GM08714 (cell line): ENCODE measurements around the gene IL37.
"Not testable (repeated sequence)": the region's sequence is repeated elsewhere in the genome, so short reads cannot be mapped to it uniquely, and the experiment has no call there.

Source experiments
- H3K4me3 ChIP-seq: fragments of 200-500 bp; sonication (Bioruptor generic); 2 replicates; pipeline ENCODE4 v1.5.1; 2014; ENCODE audit warnings: mild to moderate bottlenecking, low read length, inconsistent platforms
- ZNF274 ChIP-seq: IDR thresholded peaks from 2 replicates; pipeline ENCODE4 v1.6.1; 2012; ENCODE audit warnings: mild to moderate bottlenecking, low read depth, low read length

The IL37 gene

DNA sequence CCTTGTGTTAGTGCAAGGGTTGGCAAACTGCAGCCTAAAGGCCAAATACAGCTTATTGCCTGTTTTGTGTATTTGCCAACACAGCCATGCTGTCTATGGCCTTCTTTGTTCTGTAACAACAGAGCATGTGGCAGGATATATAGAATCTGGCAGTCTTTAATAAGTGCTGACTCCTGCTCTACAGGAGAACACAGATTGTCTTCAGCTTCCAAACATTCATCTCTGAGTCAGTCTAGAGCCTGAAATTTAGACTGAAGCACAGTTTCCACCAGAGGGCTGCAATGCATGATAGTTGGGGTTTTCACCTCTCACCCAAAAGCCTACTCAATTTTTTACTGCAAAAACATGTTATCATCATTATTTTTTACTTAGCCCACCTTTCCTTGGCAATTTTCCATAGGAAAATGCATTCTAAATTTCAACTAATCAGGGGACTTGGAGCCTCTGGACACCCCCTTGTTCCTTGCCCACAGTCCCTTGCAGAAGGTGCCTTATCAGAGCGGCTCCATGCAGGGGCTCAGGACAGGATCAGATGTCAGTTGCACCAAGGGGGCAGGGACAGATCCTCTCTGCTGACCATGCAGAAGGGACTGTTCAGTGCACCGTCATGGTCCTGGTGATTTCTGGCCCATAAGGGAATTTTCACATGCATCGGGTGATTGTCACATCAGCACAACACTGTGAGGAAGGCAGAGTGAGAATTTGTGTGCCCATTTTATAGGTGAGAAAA is 12.4 kb downstream of the IL37 start:
- TF ChIP-seq ZNF274, result no peak
- H3K4me3 ChIP-seq, result no peak overlapping the region

DNA sequence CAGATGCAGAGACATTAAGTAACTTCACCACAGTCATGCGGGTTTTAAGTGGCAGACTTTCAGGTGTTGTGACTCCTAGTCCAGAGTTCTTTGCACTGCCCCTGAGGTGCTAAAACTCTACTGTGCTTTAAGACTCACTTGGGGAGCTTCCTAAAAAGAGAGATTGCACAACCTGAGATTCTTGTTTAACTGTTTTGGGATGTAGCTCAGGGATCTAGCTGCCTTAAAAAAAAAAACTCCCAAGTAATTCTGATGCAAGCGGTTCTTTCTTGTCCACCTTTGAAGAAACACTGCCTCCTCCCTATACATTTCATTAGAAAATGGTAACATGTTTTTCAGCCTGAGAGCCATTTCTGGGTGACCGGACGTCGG is 13.0 kb downstream of the IL37 start:
- no peak for TF ChIP-seq ZNF274
- no peak overlapping the region for H3K4me3 ChIP-seq

DNA sequence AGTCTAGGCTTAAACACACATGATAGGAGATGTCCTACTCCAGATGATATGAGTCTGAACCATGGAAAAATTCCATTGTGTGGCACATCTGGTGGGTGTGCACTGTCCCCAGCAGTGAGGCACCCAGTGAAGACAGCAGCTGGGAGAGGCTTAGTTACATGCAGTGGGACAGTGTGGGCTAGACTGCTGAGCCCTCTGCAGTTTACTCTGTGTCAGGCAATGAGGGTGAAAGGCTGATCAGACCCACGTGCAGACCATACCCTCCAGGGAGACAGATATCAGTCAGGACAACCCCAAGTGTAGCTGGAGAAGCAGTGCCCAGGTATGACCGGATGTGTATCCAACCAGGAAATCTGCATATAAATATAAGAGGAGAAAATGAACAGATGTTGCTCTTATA is 13.4 kb downstream of the IL37 start:
- TF ChIP-seq ZNF274, result no peak
- H3K4me3 ChIP-seq, result no peak overlapping the region

DNA sequence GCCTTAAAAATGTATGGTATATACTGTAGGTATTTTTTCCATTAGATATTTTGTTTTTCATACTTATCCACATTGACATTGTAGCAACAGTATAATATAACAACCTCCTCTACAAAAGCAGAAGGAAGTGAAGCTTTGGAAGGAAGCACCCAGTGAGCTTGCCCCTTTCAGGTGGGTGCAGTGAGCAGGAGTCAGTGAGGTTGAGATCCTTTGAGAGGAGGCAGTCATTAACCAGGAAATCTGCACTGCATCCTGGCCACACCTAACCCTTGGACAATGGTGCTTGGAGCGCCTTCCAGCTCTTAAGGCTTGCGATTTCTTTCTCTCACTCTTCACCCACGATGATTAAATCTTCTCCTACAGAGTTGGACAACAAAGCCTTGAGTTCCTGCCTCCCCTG is 13.9 kb downstream of the IL37 start:
- no peak for TF ChIP-seq ZNF274
- no peak overlapping the region for H3K4me3 ChIP-seq

DNA sequence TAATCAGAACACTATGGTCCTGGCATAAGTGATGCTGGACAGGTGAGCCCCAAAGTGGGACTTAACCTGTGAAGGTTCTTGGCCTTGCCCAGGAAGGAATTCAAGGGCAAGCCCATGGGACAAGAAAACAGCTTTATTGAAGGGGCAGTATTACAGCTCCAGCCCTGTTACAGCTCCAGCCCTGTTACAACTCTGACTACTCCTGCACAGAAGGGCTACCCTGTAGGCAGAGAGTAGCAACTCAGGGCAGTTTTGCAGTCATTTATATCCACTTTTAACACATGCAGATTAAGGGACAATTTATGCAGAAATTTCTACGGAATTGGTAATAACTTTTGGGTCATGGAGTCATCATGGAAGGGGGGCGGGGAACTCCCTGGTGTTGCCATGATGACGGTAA is 15.7 kb downstream of the IL37 start:
- no peak overlapping the region for H3K4me3 ChIP-seq
- TF ChIP-seq ZNF274, result no peak

DNA sequence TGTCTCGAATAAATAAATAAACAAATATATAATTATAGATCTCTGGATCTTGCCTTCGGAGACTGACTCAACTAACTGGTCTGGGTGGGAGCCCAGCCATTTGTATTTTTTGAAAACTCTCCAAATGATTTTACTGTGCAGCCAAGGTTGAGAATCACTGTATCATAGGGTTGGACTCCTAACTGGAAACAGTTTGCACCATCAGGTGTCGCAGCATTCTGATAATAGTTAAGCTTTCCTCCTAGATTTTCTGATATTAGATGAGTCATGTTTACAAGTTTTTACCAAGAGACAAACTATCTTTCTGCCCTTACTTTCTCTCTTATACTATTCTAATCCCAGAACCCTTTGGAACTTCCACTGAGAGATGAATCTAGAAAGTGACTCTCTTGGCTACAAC is 16.8 kb downstream of the IL37 start:
- H3K4me3 ChIP-seq, result no peak overlapping the region

DNA sequence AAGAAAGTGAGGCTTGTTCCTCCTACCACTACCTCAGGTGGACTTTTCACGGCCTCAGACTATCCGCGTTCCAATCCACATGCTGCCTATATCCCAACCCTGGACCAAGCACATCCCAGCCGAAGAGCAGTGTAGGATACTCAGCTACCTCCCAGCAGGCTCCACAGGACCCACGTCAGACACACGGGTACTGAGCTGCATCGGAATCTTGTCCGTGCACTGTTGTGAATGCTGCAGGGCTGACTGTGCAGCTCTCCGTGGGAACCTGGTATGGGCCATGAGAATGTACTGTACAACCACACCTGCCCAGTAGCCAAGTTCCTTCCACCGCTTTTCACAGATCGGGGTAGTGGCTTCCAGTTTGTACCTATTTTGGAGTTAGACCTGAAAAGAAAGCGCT is 22.3 kb downstream of the IL37 start:
- no peak for TF ChIP-seq ZNF274
- H3K4me3 ChIP-seq, result no peak overlapping the region

More for the DNA sequence above, 16.8 kb downstream of the IL37 start:
- TF ChIP-seq ZNF274, result no peak

DNA sequence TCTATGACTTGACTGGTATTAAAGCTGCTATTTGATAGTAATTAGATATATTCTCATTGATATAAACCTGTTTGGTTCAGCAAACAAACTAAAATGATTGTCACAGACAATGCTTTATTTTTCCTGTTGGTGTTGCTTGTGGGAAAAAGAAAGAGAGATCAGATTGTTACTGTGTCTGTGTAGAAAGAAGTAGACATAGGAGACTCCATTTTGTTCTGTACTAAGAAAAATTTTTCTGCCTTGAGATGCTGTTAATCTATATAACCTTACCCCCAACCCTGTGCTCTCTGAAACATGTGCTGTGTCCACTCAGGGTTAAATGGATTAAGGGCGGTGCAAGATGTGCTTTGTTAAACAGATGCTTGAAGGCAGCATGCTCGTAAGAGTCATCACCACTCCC is 23.2 kb downstream of the IL37 start:
- H3K4me3 ChIP-seq, result not testable (repeated sequence)

DNA sequence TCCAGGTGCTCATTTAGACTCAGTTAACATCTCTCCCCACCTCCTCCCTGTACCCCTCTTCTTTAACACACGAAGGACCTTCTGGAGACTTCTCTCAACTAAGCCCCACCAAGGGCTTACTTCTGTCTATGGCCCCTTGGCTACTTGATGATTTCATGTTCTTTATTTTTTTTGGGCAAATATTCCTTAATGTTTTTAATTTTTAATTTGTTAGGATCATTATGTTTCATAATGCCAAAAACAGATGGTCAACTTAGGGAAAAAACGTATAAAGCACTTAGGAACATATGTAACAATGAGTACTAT is 25.9 kb downstream of the IL37 start:
- TF ChIP-seq ZNF274, result no peak
- no peak overlapping the region for H3K4me3 ChIP-seq

DNA sequence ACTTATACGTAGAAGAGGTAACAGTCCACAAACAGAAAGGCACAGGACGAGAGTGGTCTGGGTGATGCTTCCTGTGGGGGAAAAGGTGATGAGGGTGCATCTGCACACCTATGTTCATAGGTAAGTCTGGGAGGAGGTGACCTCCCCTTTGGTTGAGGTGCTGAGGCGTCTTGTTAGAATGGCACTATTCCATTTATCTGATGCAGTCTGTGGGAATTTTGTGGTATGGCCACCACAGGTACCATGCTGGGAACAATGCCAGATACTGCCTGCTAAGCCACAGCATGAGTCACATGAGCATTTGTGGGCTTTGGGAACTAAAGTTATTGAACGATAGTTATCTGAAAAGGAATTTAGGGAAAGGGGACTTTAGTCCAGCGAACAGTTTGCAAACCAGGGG is 27.9 kb downstream of the IL37 start:
- no peak overlapping the region for H3K4me3 ChIP-seq
- no peak for TF ChIP-seq ZNF274

DNA sequence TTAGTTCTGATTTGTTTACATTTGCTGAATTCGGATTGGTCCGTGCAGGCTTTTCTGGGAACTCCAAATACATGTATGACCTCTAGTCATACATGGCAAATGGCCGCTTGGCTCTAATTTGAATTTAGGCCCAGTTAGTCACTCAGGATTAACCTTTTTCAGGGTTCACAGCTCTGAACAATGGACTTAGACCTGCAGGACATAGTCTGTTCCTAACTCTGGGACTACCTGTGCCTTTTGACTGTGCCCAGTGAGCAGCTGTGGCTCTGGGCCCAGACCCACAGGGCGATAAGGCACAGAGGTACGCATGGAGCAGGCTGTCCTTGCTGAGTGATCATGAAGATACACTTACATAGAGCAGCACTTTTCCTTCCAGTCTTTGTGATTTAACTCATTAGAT is 28.5 kb downstream of the IL37 start:
- no peak for TF ChIP-seq ZNF274
- no peak overlapping the region for H3K4me3 ChIP-seq

DNA sequence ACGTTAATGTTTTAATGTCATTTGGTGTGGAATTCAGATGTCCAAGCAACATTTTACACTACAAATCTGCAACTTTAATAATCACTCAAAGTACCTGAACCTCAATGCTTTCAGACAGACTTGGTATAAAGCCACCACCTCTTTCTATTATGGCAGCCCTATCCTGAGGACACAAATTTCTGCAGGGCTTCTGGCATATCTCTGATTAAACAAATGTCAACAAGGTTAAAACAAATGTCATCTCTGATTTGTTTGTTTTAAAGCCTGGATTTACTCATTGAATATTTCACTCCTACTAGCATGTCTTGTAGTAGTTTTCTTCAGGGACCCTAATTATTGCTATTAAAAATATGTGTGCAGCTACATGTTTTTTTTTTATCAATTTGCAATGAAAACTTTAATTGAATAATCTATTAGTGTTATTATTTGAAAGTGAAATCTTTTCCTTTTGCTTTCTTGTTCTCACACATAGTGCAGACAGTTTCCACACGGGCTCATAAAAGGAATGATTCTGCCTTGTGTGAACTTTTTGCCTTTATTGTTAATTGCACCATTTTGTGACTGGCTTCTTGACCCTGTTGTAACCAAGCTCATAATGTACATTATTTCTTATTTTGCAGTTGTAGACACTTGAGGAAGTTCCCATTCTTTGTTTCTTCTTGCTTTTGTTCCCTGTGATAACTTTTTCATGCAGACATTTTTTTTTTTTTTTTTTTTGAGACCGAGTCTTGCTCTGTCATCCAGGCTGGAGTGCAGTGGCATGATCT is 30.1 kb downstream of the IL37 start:
- TF ChIP-seq ZNF274, result no peak
- no peak overlapping the region for H3K4me3 ChIP-seq

DNA sequence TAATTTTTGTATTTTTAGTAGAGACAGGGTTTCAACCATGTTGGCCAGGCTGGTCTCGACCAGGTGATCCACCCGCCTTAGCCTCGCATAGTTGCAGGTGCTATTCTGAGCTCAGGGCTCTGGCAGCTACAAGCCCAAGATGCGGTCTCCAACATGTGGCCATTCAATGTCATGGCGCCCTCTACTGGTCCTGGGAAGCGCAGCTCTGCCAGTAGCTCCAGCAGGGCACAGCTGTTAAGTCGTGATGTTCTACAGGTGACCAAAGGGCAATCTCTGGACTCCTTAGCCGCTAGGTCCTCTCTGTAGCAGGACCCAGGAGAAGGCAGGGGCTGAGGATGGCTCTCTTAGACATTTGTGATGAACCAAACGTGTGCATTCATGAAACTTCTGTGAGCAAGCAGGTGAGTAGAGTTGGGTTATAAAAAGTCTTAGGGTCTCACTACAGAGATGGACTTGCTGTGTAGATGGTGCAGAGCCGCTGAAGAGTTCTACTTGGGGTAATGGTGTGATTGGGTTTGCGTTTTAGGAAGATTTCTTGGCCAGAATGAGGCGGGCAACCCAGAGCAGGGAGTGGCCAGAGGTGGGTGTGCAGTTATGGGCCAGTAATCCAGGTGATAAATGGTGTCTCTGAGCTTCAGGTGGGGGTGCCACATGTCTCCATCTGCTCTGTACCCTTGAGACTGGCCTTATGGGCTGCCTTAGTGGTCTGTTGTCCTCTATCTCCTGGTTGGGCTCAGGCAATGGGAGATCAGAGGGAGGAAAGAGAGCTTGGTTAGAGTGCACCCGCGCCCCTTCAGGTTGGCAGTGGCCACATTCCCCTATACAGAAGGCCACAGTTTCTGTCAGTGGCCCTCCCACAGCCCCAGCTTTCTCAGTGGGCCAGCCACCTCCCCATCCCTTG is 31.0 kb downstream of the IL37 start:
- TF ChIP-seq ZNF274, result no peak
- no peak overlapping the region for H3K4me3 ChIP-seq

DNA sequence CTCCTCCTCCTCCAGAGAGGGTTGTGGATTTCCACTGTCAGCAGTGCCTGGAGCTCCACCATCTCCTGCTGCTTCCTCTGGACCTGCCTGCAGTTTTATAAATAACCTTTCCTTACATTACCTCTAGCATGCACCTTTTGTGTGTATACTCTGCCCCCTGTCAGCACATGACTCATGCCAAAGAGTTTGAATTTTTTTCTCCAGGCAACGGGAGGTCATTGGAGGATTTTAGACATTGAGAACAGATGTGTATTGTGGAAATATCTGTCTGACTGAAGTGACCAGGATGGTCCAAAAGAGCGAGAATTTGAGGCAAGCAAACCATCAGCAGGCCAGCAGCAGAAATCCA is 31.7 kb downstream of the IL37 start:
- TF ChIP-seq ZNF274, result no peak
- H3K4me3 ChIP-seq, result no peak overlapping the region

DNA sequence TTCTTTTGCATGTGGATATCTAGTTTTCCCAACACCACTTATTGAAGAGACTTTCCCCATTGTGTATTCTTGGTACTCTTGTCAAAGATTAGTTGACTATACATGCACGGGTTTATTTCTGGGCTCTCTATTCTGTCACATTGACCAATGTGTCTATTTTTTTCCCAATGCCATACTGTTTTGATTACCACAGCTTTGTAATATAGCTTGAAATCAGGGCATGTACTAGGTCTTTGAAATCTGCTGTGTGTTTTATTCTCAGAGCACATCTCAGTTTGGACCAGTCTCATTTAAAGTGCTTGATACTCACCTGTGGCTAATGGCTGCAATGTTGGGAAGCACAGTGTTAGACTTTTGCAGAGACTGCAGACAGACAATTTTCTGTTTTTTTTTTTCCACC is 34.0 kb downstream of the IL37 start:
- TF ChIP-seq ZNF274, result no peak

DNA sequence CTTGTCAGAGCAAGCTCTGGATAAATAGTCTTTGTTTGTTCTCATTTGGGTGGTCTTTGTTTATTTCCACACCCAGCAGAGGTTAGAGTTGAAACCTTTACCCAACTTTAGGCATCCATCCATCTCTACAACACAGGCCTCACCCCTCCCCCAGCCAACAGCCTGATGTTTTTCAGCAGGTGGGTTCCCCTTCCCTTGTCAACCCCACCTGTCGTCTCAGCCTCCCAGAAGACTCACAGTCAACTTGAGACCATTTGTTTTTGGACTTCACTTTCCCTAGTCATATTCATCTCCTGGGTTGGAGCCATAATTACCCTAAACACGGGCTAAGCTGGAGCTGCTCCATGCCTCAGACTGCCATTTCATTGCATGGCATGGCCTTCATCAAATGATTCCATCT is 35.1 kb downstream of the IL37 start:
- TF ChIP-seq ZNF274, result no peak
- H3K4me3 ChIP-seq, result no peak overlapping the region

More for the DNA sequence above, 34.0 kb downstream of the IL37 start:
- no peak overlapping the region for H3K4me3 ChIP-seq
